BJ (cell line): ENCODE data around the gene SSH2. TPM values are rescaled to one million over a fixed set of nuclear protein-coding genes. Genes with fewer than 3 reads are reported as not detected.

Experiments used
- CTCF ChIA-PET: fragments of 350-600 bp; formaldehyde crosslinking; extraction: SDS; loops from one replicate; lab custom pipeline; 2021; ENCODE audit warnings: antibody characterized with exemption, inconsistent platforms; lab: Yijun Ruan, JAX
- POLR2A ChIA-PET: fragments of 300-600 bp; sonication (Branson Sonifier 250); formaldehyde crosslinking; extraction: SDS; loops from one replicate; lab custom pipeline; 2021; ENCODE audit warnings: antibody characterized with exemption; lab: Charles Lee
- DNase-seq: peaks from one replicate; pipeline ENCODE4 v3.0.0-alpha.2; 2011; ENCODE audit warnings: low read depth
- H3K27me3 ChIP-seq: 2 replicates; pipeline ENCODE4 v1.6.0; 2011; ENCODE audit warnings: low read length; ENCODE audit not compliant: control insufficient read depth, insufficient read depth
- H3K36me3 ChIP-seq: 2 replicates; pipeline ENCODE4 v1.5.1; 2011; ENCODE audit warnings: low read length; ENCODE audit not compliant: control insufficient read depth, insufficient read depth
- H3K4me3 ChIP-seq: 2 replicates; pipeline ENCODE4 v1.5.1; 2011; ENCODE audit warnings: low read depth, mild to moderate bottlenecking, control low read depth, low read length
- CTCF ChIP-seq: IDR thresholded peaks from 2 replicates; pipeline ENCODE4 v1.5.1; 2011; ENCODE audit warnings: low read depth, mild to moderate bottlenecking, control low read depth, inconsistent platforms, low read length, moderate library complexity; ENCODE audit not compliant: insufficient read depth
- polyA plus RNA-seq: library from polyadenylated mRNA; depleted of rRNA; stranded (reverse); fragments of >200 nt; gene quantifications from 2 replicates; pipeline ENCODE4 v1.2.3, GENCODE V29; 2011

The SSH2 gene
- polyA plus RNA-seq, 1 experiment = 5.7 TPM

GRCh38 chr17:29740017-29740416, 190.0 kb downstream of the SSH2 start:
- Histone ChIP-seq H3K27me3 (no peaks in the 10 kb centered on the region), H3K36me3 (no peaks in the 10 kb centered on the region), H3K4me3 (no peak overlapping the region)
- DNase-seq = no peak
- ChIA-PET POLR2A (no interaction called here), CTCF (no interaction called here)
- no peak for TF ChIP-seq CTCF

GRCh38 chr17:29734640-29735039, 195.4 kb downstream of the SSH2 start:
- no peak for TF ChIP-seq CTCF
- CTCF ChIA-PET = interaction anchor here (0.8 to 0.9 kb wide), 2 partner anchors 95 to 110 kb away, joined by 3 read pairs; no protein-coding TSS in a partner anchor
- DNase-seq = no peak
- Histone ChIP-seq H3K36me3 (no peaks in the 10 kb centered on the region), H3K27me3 (no peaks in the 10 kb centered on the region), H3K4me3 (no peak overlapping the region)
- POLR2A ChIA-PET = no interaction called here

- no peak for TF ChIP-seq CTCF
- DNase-seq = no peak
- ChIA-PET POLR2A (interaction anchor here (0.7 kb wide), 1 partner anchor 46 kb away, joined by 10 read pairs; no protein-coding TSS in a partner anchor), CTCF (no interaction called here)
- H3K4me3 ChIP-seq = no peak overlapping the region
- H3K27me3 ChIP-seq = no peaks in the 10 kb centered on the region
- H3K36me3 ChIP-seq = no peaks in the 10 kb centered on the region
Measured at GRCh38 chr17:29733166-29733565, 196.9 kb downstream of the SSH2 start.

GRCh38 chr17:29732613-29733012, 197.4 kb downstream of the SSH2 start:
- Histone ChIP-seq H3K36me3 (no peaks in the 10 kb centered on the region), H3K4me3 (no peak overlapping the region), H3K27me3 (no peaks in the 10 kb centered on the region)
- CTCF ChIA-PET = interaction anchor here (1.3 kb wide), 1 partner anchor 10 kb away, joined by 4 read pairs; no protein-coding TSS in a partner anchor
- POLR2A ChIA-PET = no interaction called here
- TF ChIP-seq CTCF = no peak
- no peak for DNase-seq

GRCh38 chr17:29732209-29732608, 197.8 kb downstream of the SSH2 start:
- ChIA-PET POLR2A (no interaction called here), CTCF (interaction anchor here (1.3 kb wide), 1 partner anchor 10 kb away, joined by 4 read pairs; no protein-coding TSS in a partner anchor)
- DNase-seq = no peak
- TF ChIP-seq CTCF = no peak
- H3K36me3 ChIP-seq = no peaks in the 10 kb centered on the region
- H3K4me3 ChIP-seq = no peak overlapping the region
- no peaks in the 10 kb centered on the region for H3K27me3 ChIP-seq
